CD14-positive monocyte (primary cell): ENCODE measurements around the gene IFITM2. TPM values are rescaled to one million over a fixed set of nuclear protein-coding genes. Genes with fewer than 3 reads are reported as not detected.

Experiments used
- DNase-seq, 3 donors: peaks; one replicate each; pipeline ENCODE4 v3.0.0-alpha.2; 2011 to 2022
- H2AFZ ChIP-seq: 2 replicates; pipeline ENCODE4 v1.6.0; 2012; ENCODE audit warnings: mild to moderate bottlenecking, low read depth, low read length, inconsistent platforms; ENCODE audit not compliant: insufficient read depth, poor library complexity, severe bottlenecking
- H3K27ac ChIP-seq, 2 donors: 1 replicate in 1 of 2; 2 replicates in 1 of 2; pipeline ENCODE4 v1.5.1; 2012 to 2013; ENCODE audit warnings: low read length in 2 of 2, control low read depth in 1 of 2, inconsistent platforms in 1 of 2, low read depth in 1 of 2, mild to moderate bottlenecking in 1 of 2
- H3K27me3 ChIP-seq, 2 donors: one replicate each; pipeline versions ENCODE4 v1.6.0 to v1.6.1; 2011 to 2013; ENCODE audit warnings: low read length in 2 of 2; ENCODE audit not compliant: control insufficient read depth in 2 of 2, insufficient read depth in 2 of 2
- H3K36me3 ChIP-seq, 2 donors: replicated peaks in 1 of 2; 1 replicate in 1 of 2; 2 replicates in 1 of 2; pipeline versions ENCODE4 v1.5.1 to v1.6.1; 2012 to 2013; ENCODE audit warnings: low read length in 2 of 2, control low read depth in 1 of 2, inconsistent platforms in 1 of 2, mild to moderate bottlenecking in 1 of 2; ENCODE audit not compliant: insufficient read depth in 2 of 2, control insufficient read depth in 1 of 2
- H3K4me1 ChIP-seq, 2 donors: 1 replicate in 1 of 2; 2 replicates in 1 of 2; pipeline versions ENCODE4 v1.5.1 to v1.6.1; 2012 to 2013; ENCODE audit warnings: low read length in 2 of 2, control low read depth in 1 of 2, inconsistent platforms in 1 of 2, mild to moderate bottlenecking in 1 of 2, moderate library complexity in 1 of 2; ENCODE audit not compliant: insufficient read depth in 2 of 2, control insufficient read depth in 1 of 2
- H3K4me2 ChIP-seq: replicated peaks from 2 replicates; pipeline ENCODE3; 2012; ENCODE audit warnings: low read length, moderate library complexity, mild to moderate bottlenecking; ENCODE audit not compliant: poor library complexity, severe bottlenecking; ENCODE audit errors: extremely low read depth
- H3K4me3 ChIP-seq, 3 experiments: fragments of 200-600 bp in 1 of 3; sonication (generic) in 1 of 3; replicated peaks in 1 of 3; 1 replicate in 2 of 3; 2 replicates in 1 of 3; pipeline ENCODE4 v1.5.1; 2011 to 2013; ENCODE audit warnings: low read length in 3 of 3, mild to moderate bottlenecking in 3 of 3, control low read depth in 2 of 3, low read depth in 2 of 3, inconsistent platforms in 1 of 3, moderate library complexity in 1 of 3
- H3K79me2 ChIP-seq: 2 replicates; pipeline ENCODE4 v1.6.0; 2012; ENCODE audit warnings: mild to moderate bottlenecking, control low read depth, inconsistent platforms, low read length, moderate library complexity; ENCODE audit not compliant: insufficient read depth
- H3K9ac ChIP-seq: 2 replicates; pipeline ENCODE4 v1.6.0; 2017; ENCODE audit warnings: low read length, mild to moderate bottlenecking; ENCODE audit not compliant: insufficient read depth, poor library complexity, severe bottlenecking
- H3K9me3 ChIP-seq, 2 donors: replicated peaks in 1 of 2; 1 replicate in 1 of 2; 2 replicates in 1 of 2; pipeline versions ENCODE4 v1.5.1 to v1.6.1; 2012 to 2013; ENCODE audit warnings: low read length in 2 of 2, control low read depth in 1 of 2; ENCODE audit not compliant: control insufficient read depth in 1 of 2, insufficient read depth in 1 of 2
- H4K20me1 ChIP-seq: 2 replicates; pipeline ENCODE4 v1.6.0; 2012; ENCODE audit warnings: mild to moderate bottlenecking, low read length, control low read depth, moderate library complexity; ENCODE audit not compliant: insufficient read depth
- H3K27ac Mint-ChIP-seq, 7 donors: one replicate each; pipeline ENCODE4 v1.8.0; 2020; ENCODE audit warnings: mild to moderate bottlenecking in 7 of 7, mixed read lengths in 7 of 7, moderate library complexity in 6 of 7, inconsistent platforms in 2 of 7
- H3K27me3 Mint-ChIP-seq, 3 donors: one replicate each; pipeline ENCODE4 v1.8.0; 2021 to 2022; ENCODE audit warnings: low read depth in 3 of 3, mild to moderate bottlenecking in 3 of 3, mixed read lengths in 3 of 3, moderate library complexity in 3 of 3, inconsistent platforms in 1 of 3
- H3K36me3 Mint-ChIP-seq, 2 donors: one replicate each; pipeline ENCODE4 v1.8.0; 2020; ENCODE audit warnings: mixed read lengths in 2 of 2, inconsistent platforms in 1 of 2, mild to moderate bottlenecking in 1 of 2
- H3K4me1 Mint-ChIP-seq: one replicate; pipeline ENCODE4 v1.8.0; 2020; ENCODE audit warnings: mild to moderate bottlenecking, mixed read lengths
- H3K4me3 Mint-ChIP-seq, 2 donors: one replicate each; pipeline ENCODE4 v1.8.0; 2020; ENCODE audit warnings: mild to moderate bottlenecking in 2 of 2, mixed read lengths in 2 of 2, moderate library complexity in 1 of 2
- H3K9me3 Mint-ChIP-seq, 7 donors: one replicate each; pipeline ENCODE4 v1.8.0; 2020 to 2022; ENCODE audit warnings: mixed read lengths in 7 of 7, mild to moderate bottlenecking in 6 of 7, moderate library complexity in 6 of 7, inconsistent platforms in 2 of 7
- WGBS: methylation state at CpG from one replicate; pipeline ENCODE4 v1.1.5; 2013; ENCODE audit warnings: missing lambda C conversion rate; ENCODE audit not compliant: insufficient coverage; 5-methylcytosine and 5-hydroxymethylcytosine counted together
- intact Hi-C, 2 donors: fragments of 100-400 bp; cut with micrococcal nuclease; formaldehyde crosslinking; loops; one replicate each; pipeline versions ENCODE4 v1.15.0 to v1.15.1; 2023
- polyA plus RNA-seq, 3 donors: library from polyadenylated mRNA; depleted of rRNA in 1 of 3; unstranded in 2 of 3; stranded (reverse) in 1 of 3; fragments of 300-500 nt in 2 of 3; fragments of >200 nt in 1 of 3; fragmentation: Illumina TruSeq in 2 of 3; gene quantifications; 1 replicate in 2 of 3; 2 replicates in 1 of 3; pipeline ENCODE4 v1.2.3, GENCODE V29; 2012 to 2021
- TF ChIP-seq, protein P1 (sequence below): fragments of 200-600 bp; IDR thresholded peaks from one replicate; pipeline ENCODE4 v1.8.0; 2022; ENCODE audit warnings: antibody characterized with exemption, mild to moderate bottlenecking

The IFITM2 gene
- polyA plus RNA-seq, 3 donors: 625 to 1,147 (median 705) TPM

DNA sequence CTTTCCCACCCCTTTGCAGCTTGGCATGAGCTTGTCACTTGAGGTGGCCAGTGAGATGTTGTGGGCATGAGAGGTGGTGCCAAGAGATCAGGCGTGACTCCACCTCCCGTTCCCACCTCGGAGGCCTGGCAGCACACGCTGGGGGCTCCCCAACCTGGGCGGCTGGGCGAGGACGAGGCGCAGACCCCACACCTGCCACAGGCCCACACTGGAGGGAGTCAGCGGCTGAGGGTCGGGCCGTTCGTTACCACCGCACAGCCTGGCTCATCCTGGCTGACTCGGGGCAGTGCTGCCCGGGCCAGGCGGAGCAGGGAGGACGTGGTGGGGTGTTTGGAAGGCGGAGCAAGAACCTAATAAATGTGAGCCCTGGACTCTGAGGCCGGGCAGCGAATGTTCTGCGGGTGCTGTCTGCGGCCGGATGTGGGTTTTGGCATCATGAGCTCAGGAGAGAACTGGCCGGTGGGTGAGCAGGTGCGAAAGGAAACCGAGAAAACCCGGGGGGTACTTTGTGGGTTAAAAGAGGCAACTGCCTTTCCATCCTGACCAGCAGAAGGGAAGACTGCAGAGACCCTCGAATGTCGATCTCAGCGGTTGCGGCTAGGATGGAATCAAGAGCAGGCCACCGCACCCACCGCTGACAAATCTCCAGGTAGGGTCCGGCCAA is 23.2 kb downstream of the IFITM2 start:
- peaks cover 2 to 3% of the 10 kb centered on the region in 2 donors for H3K36me3 Mint-ChIP-seq
- Histone ChIP-seq H3K4me3 (no peak overlapping the region), H3K27ac (no peak overlapping the region), H3K9ac (no peak overlapping the region), H3K4me2 (no peak overlapping the region), H3K79me2 (no peaks in the 10 kb centered on the region), H2AFZ (no peak overlapping the region), H4K20me1 (no peaks in the 10 kb centered on the region), H3K27me3 (no peaks in the 10 kb centered on the region), H3K9me3 (peaks cover 7 to 23% of the 10 kb centered on the region in 2 donors), H3K4me1 (peaks cover 30 to 43% of the 10 kb centered on the region in 2 donors), H3K36me3 (no peaks in the 10 kb centered on the region)
- TF ChIP-seq, protein P1, sequence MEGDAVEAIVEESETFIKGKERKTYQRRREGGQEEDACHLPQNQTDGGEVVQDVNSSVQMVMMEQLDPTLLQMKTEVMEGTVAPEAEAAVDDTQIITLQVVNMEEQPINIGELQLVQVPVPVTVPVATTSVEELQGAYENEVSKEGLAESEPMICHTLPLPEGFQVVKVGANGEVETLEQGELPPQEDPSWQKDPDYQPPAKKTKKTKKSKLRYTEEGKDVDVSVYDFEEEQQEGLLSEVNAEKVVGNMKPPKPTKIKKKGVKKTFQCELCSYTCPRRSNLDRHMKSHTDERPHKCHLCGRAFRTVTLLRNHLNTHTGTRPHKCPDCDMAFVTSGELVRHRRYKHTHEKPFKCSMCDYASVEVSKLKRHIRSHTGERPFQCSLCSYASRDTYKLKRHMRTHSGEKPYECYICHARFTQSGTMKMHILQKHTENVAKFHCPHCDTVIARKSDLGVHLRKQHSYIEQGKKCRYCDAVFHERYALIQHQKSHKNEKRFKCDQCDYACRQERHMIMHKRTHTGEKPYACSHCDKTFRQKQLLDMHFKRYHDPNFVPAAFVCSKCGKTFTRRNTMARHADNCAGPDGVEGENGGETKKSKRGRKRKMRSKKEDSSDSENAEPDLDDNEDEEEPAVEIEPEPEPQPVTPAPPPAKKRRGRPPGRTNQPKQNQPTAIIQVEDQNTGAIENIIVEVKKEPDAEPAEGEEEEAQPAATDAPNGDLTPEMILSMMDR: no peak
- H3K27ac Mint-ChIP-seq: peak overlapping the region in 1 of 7 donors; percentile 66
- peaks cover 47% of the 10 kb centered on the region for H3K4me1 Mint-ChIP-seq
- no peak overlapping the region for H3K4me3 Mint-ChIP-seq
- WGBS: 77% methylated on average over 30 of the region's 34 CpGs
- intact Hi-C loops: no loop called here
- peaks cover 5 to 9% (median 8%) of the 10 kb centered on the region in 3 donors for H3K27me3 Mint-ChIP-seq
- peaks cover 15 to 24% (median 21%) of the 10 kb centered on the region in 7 donors for H3K9me3 Mint-ChIP-seq
- no peak for DNase-seq

DNA sequence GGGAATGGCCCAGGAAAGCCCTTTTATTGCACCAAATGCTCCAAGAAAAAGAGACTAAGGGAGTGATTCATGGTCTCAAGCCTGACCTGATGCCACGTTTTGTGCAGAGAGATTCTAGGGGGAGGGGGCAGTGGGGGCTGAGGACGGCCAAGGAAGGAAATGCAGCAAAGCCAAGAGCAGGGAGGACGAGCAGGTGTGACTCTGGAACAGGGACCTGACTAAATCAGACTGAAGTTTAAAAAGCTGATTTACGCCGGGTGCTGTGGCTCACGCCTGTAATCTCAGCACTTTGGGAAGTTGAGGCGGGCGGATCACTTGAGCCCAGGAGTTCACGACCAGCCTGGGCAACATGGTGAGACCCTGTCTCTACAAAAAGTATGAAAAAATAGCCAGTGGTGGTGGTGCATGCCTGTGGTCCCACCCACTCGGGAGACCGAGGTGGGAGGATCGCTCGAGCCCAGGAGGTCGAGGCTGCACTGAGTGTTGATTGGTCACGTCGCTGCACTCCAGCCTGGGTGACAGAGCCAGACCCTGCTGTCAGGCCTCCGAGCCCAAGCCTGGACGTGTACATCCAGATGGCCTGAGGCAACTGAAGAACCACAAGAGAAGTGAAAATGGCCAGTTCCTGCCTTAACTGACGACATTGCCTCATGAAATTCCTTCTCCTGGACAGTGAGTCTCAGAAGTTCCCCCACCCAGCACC is 23.9 kb downstream of the IFITM2 start:
- Mint-ChIP-seq H3K27me3 (peaks cover 5 to 9% (median 8%) of the 10 kb centered on the region in 3 donors), H3K9me3 (peaks cover 15 to 24% (median 21%) of the 10 kb centered on the region in 7 donors), H3K4me1 (peaks cover 47% of the 10 kb centered on the region), H3K27ac (no peak overlapping the region), H3K4me3 (no peak overlapping the region), H3K36me3 (peaks cover 2 to 3% of the 10 kb centered on the region in 2 donors)
- H3K36me3 ChIP-seq: no peaks in the 10 kb centered on the region
- H4K20me1 ChIP-seq: no peaks in the 10 kb centered on the region
- H2AFZ ChIP-seq: no peak overlapping the region
- peaks cover 30 to 43% of the 10 kb centered on the region in 2 donors for H3K4me1 ChIP-seq
- intact Hi-C loops: no loop called here
- no peak overlapping the region for H3K4me2 ChIP-seq
- no peak overlapping the region for H3K9ac ChIP-seq
- DNase-seq: no peak
- no peaks in the 10 kb centered on the region for H3K79me2 ChIP-seq
- no peaks in the 10 kb centered on the region for H3K27me3 ChIP-seq
- H3K4me3 ChIP-seq: no peak overlapping the region
- WGBS: 64% methylated on average over 17 of the region's 19 CpGs
- H3K9me3 ChIP-seq: peaks cover 7 to 23% of the 10 kb centered on the region in 2 donors
- TF ChIP-seq, protein P1: no peak
- no peak overlapping the region for H3K27ac ChIP-seq
